ENCODE measurements around the gene ANXA9.
A peak's percentile ranks its signal among the peaks of the same experiment; 100 is the strongest.

The ANXA9 gene

DNA sequence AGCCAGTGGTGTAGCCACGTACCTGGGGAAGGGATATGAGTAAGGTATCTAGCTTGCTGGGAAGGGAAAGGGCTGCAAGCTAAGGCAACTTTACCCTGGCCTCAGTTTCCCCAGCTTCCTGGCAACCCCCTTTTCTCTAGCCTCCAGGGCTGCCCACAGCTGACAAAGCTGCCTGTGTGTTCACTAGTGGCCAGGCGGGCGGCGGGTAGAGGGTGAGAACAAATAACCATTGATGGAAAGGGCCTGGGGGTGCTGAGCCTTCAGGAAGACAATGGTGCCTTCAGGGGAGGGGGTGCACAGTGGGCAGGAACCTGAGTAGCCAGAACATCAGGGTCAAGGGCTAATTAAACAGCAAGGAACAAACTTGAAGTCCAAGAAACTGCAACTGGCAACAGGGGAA lies 13.6 kb upstream of the ANXA9 start:
- peak in 1 of 2 experiments; percentile 44 for DNase-seq (ENCODE audit: low read depth in 1 of 2, low spot score in 1 of 2)
- in situ Hi-C loops (cut with HindIII; ENCODE audit: low pct_unique_long_range_greater_than_20kb, low sequenced_read_pairs), result no loop called here
- TF ChIP-seq JUND (IDR thresholded peaks at IDR 0.05; ENCODE audit: low read depth), result no peak

DNA sequence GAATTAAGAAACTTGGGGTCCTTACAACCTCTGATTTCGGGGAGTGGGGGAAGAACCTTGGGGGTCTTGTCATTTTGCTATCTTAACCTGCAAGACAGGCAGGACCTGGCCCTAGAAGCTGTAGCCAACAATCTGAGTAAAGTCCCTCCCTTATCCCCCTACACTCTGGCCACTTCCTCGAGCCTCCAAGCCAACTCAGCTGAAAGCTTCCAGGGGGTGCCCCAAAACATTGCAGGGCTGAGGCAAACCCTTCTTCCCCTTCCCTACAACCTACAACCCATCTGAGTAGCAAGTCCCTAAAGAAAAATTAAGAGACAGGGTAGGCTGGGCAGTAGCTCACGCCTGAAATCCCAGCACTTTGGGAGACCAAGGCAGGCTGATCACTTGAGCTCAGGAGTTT lies 12.5 kb upstream of the ANXA9 start:
- no peak for TF ChIP-seq JUND (IDR thresholded peaks at IDR 0.05; ENCODE audit: low read depth)
- DNase-seq (ENCODE audit: low read depth in 1 of 2, low spot score in 1 of 2), result no peak
- in situ Hi-C loops (cut with HindIII; ENCODE audit: low pct_unique_long_range_greater_than_20kb, low sequenced_read_pairs), result no loop called here

DNA sequence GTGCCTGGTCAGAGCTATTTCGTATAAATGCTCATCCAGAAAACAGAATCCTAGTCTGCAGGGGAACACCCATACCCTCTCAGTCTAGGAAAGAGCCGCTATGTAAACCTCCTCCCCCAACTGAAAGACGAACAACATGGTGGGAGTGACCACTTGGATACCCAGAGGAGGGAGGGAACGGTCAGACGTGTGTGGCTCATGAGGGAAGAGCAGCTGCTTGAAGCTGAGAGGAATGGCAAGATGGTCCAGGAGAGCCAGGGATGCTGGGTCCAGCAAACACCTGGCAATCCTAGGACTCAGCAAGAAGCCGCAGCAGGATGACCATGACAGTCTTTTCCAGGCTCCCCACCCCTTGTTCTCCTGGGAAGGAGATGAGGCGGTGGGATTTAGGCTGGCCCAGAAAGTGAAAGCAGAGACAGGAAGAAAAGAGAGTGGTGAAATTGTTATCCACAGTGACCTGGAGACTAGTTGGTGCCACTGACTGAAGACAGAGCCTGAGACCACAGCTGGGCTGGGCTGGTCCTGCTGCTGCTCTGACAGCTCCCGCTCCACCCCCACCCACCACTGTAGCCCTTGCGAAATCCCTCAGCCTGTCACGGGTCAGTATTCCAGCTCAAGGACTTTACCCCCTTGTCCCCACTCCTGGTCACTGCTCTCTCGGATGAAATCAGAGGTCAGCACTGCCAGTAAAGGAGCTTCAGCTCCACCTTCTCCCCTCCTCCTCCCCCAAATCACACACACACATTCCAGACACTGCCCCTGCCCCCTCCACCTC lies 11.1 kb upstream of the ANXA9 start:
- no peak for TF ChIP-seq JUND (IDR thresholded peaks at IDR 0.05; ENCODE audit: low read depth)
- in situ Hi-C loops (cut with HindIII; ENCODE audit: low pct_unique_long_range_greater_than_20kb, low sequenced_read_pairs), result no loop called here
- peak; percentile 45 to 88 for DNase-seq (ENCODE audit: low read depth in 1 of 2, low spot score in 1 of 2)

DNA sequence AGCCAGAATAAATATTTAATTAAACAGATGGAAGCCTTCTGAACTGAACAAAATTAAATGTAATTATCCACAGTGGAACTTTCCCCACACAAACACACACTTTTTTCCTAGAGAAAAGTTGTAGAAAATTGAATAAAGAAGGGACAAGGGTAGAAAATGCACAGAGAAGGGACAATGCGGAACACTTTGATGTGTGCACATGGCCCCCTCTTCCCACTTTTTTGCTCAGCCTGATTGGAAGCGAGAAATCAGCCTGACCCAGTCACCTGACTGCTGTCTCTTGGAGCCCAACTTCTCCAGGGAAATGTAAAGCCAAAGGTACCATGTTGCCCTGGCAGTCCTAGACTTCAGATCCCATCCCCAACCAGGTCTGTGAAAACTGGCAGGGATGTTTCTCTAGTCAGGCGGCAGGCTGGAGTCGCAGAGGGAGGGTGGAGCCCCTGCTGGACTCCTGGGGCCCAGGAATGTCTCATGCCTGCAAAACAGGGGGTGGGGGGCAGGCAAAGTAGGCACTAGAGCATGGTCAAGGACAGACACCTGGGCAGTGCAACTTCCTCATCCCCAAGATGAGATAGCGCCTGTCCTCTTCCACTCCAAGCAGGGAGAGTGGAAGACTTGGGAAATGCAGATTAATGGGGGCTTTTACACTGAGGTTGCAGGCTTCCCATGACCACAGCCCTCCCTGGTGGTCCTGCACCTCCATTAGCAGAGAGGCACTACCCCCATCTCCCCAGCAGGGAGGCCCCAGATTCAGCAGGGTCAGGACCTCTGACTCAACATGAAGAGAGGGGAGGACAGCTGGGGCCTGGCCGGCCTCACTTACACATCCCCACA lies 10.3 kb upstream of the ANXA9 start:
- DNase-seq (ENCODE audit: low read depth in 1 of 2, low spot score in 1 of 2), result peak; percentile 57 to 70
- in situ Hi-C loops (cut with HindIII; ENCODE audit: low pct_unique_long_range_greater_than_20kb, low sequenced_read_pairs), result no loop called here
- 0 out of 2 replicates have a peak, but pooled peaks have one; percentile 17 for TF ChIP-seq JUND (IDR thresholded peaks at IDR 0.05; ENCODE audit: low read depth)

DNA sequence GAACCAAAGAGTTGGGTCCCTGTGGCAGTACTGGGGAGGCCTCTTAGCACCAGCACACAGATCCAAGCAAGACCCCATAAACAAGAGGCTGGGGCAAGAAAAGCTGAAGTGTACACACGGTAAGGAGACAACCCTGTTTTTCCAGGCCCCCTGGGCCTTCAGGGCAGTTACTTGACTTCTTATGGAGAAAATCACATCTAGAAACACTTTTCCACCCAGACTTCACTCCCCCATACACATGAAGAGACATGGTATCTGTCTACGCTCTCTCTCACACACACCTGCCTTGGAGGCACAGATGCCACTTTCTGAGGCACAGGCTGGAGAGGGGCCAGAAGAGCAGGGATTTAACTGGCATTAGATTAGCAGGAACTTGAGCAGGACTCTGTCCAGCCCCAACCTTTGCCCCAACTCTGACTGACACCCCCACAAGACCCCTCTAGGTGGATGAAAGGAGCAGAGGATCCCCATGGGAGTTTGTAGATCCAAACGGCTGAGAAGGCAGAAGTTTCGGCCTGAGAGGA lies 9.6 kb upstream of the ANXA9 start:
- peak in 1 of 2 experiments; percentile 51 for DNase-seq (ENCODE audit: low read depth in 1 of 2, low spot score in 1 of 2)
- in situ Hi-C loops (cut with HindIII; ENCODE audit: low pct_unique_long_range_greater_than_20kb, low sequenced_read_pairs), result no loop called here
- no peak for TF ChIP-seq JUND (IDR thresholded peaks at IDR 0.05; ENCODE audit: low read depth)

DNA sequence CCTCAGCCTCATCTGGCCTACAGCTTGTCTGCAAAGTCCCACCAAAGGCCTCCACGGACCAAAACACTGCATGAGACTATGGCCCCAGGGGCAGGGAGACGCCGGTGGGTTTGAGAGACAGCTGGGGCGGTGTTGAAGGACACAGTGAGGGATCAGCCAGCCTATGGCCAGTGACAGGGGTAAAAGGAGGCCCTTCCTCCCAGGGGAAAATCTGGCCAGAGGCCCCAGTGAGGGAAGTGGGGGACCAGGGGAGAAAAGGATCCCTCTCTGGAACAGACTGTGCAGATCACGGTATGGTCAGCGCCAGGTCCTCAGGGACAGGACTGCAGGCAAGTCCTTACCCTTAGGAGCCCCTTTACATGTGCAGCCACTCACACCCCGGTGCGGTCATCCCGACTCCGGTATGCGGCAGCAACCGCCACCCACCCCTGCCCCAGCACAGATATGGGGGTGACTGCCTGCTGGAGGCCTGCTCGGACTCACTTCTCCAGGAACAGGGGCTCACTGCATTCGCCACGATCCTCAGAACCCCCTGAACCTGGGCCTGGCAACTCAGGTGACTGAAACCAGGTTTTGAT lies 8.7 kb upstream of the ANXA9 start:
- no peak for TF ChIP-seq JUND (IDR thresholded peaks at IDR 0.05; ENCODE audit: low read depth)
- in situ Hi-C loops (cut with HindIII; ENCODE audit: low pct_unique_long_range_greater_than_20kb, low sequenced_read_pairs), result no loop called here
- DNase-seq (ENCODE audit: low read depth in 1 of 2, low spot score in 1 of 2), result no peak

DNA sequence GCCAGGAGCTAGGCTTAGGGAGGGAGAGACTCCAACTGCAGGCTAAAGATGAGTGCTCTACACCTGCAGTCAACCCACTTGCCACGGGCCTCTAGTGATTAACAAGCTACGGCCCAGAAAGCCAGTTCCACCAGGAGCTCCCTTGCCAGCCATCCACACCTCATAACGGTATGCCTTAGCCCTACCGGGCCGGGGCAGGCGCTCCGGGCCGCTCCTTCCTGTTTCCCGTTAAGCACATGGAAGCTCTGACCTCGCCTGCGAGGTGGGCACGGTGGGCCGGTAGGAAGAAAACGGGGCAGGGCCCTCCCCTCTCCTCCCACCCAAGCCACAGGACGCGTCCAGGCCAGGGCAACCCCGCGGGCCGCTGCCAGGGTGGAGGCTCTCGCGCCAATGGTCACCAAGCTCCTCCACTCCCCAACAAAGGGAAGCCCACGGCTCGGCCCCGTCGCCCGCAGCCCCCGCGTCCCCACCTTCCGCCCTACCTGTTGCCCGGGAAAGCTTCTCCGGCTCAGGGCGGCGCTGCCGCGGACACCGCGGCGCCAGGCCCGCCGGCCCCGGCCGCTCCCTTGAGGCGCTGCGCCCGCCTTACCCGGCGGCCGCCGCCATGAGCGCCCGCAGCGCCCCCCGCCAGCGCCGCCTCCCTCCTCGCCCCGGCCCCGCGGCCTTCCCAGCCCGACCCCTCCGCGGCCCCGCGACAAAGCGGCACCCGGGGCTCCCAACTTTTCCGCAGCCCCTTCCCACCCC lies 8.1 kb upstream of the ANXA9 start:
- no peak for TF ChIP-seq JUND (IDR thresholded peaks at IDR 0.05; ENCODE audit: low read depth)
- peak; percentile 38 to 51 for DNase-seq (ENCODE audit: low read depth in 1 of 2, low spot score in 1 of 2)
- in situ Hi-C loops (cut with HindIII; ENCODE audit: low pct_unique_long_range_greater_than_20kb, low sequenced_read_pairs), result no loop called here

DNA sequence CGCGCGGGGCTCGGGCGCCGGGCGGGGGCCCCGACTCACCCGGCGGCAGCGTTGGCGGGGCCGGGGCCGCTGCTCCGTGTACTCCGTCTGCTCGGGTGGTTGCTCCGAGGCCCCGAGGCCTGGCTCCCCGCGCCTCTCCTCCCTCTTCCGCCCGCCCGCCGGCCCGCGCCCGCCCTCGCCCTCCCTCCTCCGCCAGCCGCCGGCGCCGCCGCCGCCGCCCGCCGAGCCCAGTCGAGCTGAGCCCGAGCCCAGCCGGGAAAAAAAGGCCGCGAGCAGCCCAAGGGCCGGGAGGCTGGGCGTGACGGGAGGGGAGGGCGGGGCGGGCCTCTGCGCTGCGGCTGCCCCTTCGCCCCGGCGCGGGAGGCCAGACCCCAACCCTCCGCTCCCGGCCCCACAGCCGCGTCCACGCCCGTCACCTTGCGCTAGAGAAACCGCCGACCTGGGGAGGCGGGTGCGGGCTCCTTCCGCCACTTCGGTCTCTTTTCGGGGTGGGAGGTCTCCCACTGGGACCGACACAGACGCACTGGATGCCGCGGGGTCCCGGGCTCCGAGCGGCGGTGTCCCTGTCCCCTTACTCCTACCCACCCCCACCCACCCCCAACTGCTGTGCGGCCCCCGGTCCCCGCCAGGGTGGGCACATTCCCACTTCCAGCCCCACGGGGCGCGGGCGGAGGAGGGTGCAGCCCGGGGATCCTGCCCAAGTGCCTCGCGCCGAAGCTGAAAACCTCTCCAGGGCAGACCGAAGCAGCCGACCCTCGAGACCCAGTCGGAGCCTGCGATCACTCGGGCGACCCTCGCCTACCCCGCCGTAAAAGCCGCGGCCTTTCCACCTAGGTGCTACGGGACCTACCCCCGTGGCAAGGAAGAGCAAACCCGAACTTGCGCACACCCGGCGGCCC lies 7.3 kb upstream of the ANXA9 start, which contains the start of gene CERS2:
Gene CERS2, minus strand, starts transcription at position 256 of the 899 bp plus-strand sequence. CDS start 5,745 bp downstream, outside the sequence.
- peak; percentile 82 to 89 for DNase-seq (ENCODE audit: low read depth in 1 of 2, low spot score in 1 of 2)
- in situ Hi-C loops (cut with HindIII; ENCODE audit: low pct_unique_long_range_greater_than_20kb, low sequenced_read_pairs), result no loop called here
- TF ChIP-seq JUND (IDR thresholded peaks at IDR 0.05; ENCODE audit: low read depth), result no peak

DNA sequence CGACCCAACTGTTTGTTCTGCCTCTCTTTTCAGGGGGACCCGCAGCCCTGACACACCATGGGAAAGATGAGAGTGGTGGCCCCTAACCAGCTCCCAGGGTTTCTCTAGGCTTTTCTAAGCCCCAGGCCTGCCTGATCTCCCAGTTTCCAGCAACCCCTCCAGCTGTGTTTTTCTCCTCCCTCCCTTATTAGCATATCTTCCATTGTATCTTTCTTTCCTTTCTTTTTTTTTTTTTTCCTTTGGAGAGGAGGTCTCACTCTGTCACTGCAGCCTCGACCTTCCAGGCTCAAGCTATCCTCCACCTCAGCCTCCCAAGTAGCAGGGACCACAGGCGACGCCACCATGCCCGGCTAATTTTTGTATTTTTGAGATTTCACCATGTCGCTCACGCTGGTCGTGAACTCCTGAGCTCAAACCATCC lies 5.7 kb upstream of the ANXA9 start:
- no peak for TF ChIP-seq JUND (IDR thresholded peaks at IDR 0.05; ENCODE audit: low read depth)

DNA sequence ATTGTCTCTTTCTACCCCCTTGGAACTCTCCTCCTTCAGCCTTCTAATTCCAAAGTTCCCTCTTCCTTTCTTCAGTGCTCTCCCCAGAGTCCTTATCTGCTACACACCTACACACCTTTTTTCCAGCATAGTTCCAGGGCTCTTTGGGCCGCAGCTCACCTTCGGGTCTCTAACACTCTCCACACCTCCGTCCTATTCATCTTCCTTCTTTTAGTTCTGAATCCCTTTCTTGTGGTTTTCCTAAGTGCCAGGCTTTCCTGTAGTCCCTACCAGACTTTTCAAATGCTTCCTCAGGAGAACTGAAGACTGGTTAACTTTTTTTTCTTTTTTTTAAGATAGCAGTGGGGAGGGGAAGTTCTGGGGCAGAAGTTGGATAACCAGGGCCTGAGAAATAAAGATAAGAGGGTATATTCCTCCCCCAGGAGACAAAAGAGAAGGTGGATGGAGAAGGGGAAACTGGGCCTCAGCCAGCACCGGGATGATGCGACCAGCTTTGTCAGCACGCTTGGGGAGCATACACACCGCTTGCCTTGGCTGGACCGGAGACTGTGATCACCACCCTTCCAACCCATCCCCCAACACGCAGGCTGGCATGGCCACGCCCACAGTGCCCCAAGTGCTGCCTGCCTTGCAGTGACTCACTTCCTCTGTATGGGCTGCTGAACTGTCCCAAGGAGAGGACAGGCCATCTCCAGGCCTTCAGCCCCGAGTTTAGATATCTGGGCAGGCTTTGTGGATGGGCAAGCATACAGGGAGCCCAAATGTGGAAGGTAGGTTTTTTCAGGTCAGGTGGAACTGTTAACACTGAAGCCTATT lies 5.0 kb upstream of the ANXA9 start:
- peak; percentile 89 to 90 for DNase-seq (ENCODE audit: low read depth in 1 of 2, low spot score in 1 of 2)
- in situ Hi-C loops (cut with HindIII; ENCODE audit: low pct_unique_long_range_greater_than_20kb, low sequenced_read_pairs), result no loop called here
- TF ChIP-seq JUND (IDR thresholded peaks at IDR 0.05; ENCODE audit: low read depth), result no peak

More for the DNA sequence above, 5.7 kb upstream of the ANXA9 start:
- no peak for DNase-seq (ENCODE audit: low read depth in 1 of 2, low spot score in 1 of 2)
- in situ Hi-C loops (cut with HindIII; ENCODE audit: low pct_unique_long_range_greater_than_20kb, low sequenced_read_pairs), result no loop called here
